NCI-H1417 (cell line): ENCODE data around the gene CCDC27.

Experiments
- DNase-seq, 3 experiments: peaks; one replicate each; lab custom pipeline; 2025; lab: John Stamatoyannopoulos, UW

Gene CCDC27

GRCh38 chr1:3752400-3752945 lies at the start of gene CCDC27:
Gene CCDC27 (plus strand): TSS chr1:3752450. CDS start chr1:3752482, 32 bp downstream.
- DNase-seq = no peak

GRCh38 chr1:3702528-3702927 lies 49.7 kb upstream of the CCDC27 start:
- no peak for DNase-seq

GRCh38 chr1:3702990-3703728 lies 49.1 kb upstream of the CCDC27 start:
- DNase-seq = no peak

GRCh38 chr1:3703786-3704371 lies 48.4 kb upstream of the CCDC27 start:
- DNase-seq = peak in 1 of 3 experiments; percentile 4

- DNase-seq = no peak
Measured at GRCh38 chr1:3705341-3705950, 46.8 kb upstream of the CCDC27 start.

- no peak for DNase-seq
Measured at GRCh38 chr1:3706651-3707297, 45.5 kb upstream of the CCDC27 start.

- DNase-seq = no peak
Measured at GRCh38 chr1:3707298-3707938, 44.8 kb upstream of the CCDC27 start.

GRCh38 chr1:3707939-3708328 lies 44.3 kb upstream of the CCDC27 start:
- no peak for DNase-seq

- DNase-seq = no peak
Measured at GRCh38 chr1:3708791-3709190, 43.5 kb upstream of the CCDC27 start.

- no peak for DNase-seq
Measured at GRCh38 chr1:3710251-3710650, 42.0 kb upstream of the CCDC27 start.

- DNase-seq = no peak
Measured at GRCh38 chr1:3711381-3711779, 40.9 kb upstream of the CCDC27 start.

- no peak for DNase-seq
Measured at GRCh38 chr1:3711780-3712451, 40.3 kb upstream of the CCDC27 start.

- DNase-seq = peak in 2 of 3 experiments; percentile 33 to 67
Measured at GRCh38 chr1:3712573-3713535, 39.4 kb upstream of the CCDC27 start.

- no peak for DNase-seq
Measured at GRCh38 chr1:3713840-3714239, 38.4 kb upstream of the CCDC27 start.

- DNase-seq = no peak
Measured at GRCh38 chr1:3714284-3714741, 37.9 kb upstream of the CCDC27 start.

GRCh38 chr1:3714814-3715213 lies 37.4 kb upstream of the CCDC27 start:
- no peak for DNase-seq

GRCh38 chr1:3716351-3716750 lies 35.9 kb upstream of the CCDC27 start:
- no peak for DNase-seq

- DNase-seq = peak; percentile 59 to 79 (median 78)
Measured at GRCh38 chr1:3717041-3717714, 35.1 kb upstream of the CCDC27 start.
